HG02870 (cell line): ENCODE results near the gene TECTA.
"Not testable (repeated sequence)": the region's sequence is repeated elsewhere in the genome, so short reads cannot be mapped to it uniquely, and the experiment has no call there.

Experiments used
- ATAC-seq: cut with Tn5 transposase; IDR thresholded peaks from one replicate; pipeline ENCODE4 v1.9.1; 2021; ENCODE audit warnings: mild to moderate bottlenecking, moderate library complexity; ENCODE audit not compliant: unreplicated experiment

The TECTA gene

GRCh38 chr11:121161349-121161917, 60.4 kb downstream of the TECTA start:
- no peak for ATAC-seq

GRCh38 chr11:121163658-121164308, 62.7 kb downstream of the TECTA start:
- no peak for ATAC-seq

GRCh38 chr11:121177629-121178028, 76.6 kb downstream of the TECTA start:
- not testable (repeated sequence) for ATAC-seq

- no peak for ATAC-seq
These were observed 78.3 kb downstream of the TECTA start for GRCh38 chr11:121179306-121179705.

- no peak for ATAC-seq
These were observed 79.1 kb downstream of the TECTA start for GRCh38 chr11:121180183-121180582.

- ATAC-seq, result no peak
These were observed 87.7 kb downstream of the TECTA start for GRCh38 chr11:121188776-121189175.

- ATAC-seq, result no peak
These were observed 90.8 kb downstream of the TECTA start for GRCh38 chr11:121191818-121192217.

GRCh38 chr11:121194731-121195596, 93.9 kb downstream of the TECTA start:
- ATAC-seq, result no peak

- no peak for ATAC-seq
These were observed 97.4 kb downstream of the TECTA start for GRCh38 chr11:121198491-121198890.

GRCh38 chr11:121199516-121199915, 98.5 kb downstream of the TECTA start:
- ATAC-seq, result no peak

GRCh38 chr11:121206810-121207209, 105.8 kb downstream of the TECTA start:
- no peak for ATAC-seq

GRCh38 chr11:121207485-121208115, 106.6 kb downstream of the TECTA start:
- peak; percentile 63 for ATAC-seq

- no peak for ATAC-seq
These were observed 109.5 kb downstream of the TECTA start for GRCh38 chr11:121210445-121211080.

- ATAC-seq, result no peak
These were observed 110.6 kb downstream of the TECTA start for GRCh38 chr11:121211626-121212025.

- no peak for ATAC-seq
These were observed 111.7 kb downstream of the TECTA start for GRCh38 chr11:121212536-121213361.

- ATAC-seq, result no peak
These were observed 112.4 kb downstream of the TECTA start for GRCh38 chr11:121213362-121213893.

- no peak for ATAC-seq
These were observed 113.8 kb downstream of the TECTA start for GRCh38 chr11:121214861-121215260.

GRCh38 chr11:121221496-121222200, 120.6 kb downstream of the TECTA start:
- ATAC-seq, result no peak

- ATAC-seq, result no peak
These were observed 122.1 kb downstream of the TECTA start for GRCh38 chr11:121223161-121223560.
